GM18517 (cell line): Measurements from ENCODE around the gene TPH2.

ENCODE experiments used
- ATAC-seq: cut with Tn5 transposase; IDR thresholded peaks from one replicate; pipeline ENCODE4 v1.9.1; 2021; ENCODE audit warnings: mild to moderate bottlenecking, moderate library complexity; ENCODE audit not compliant: unreplicated experiment

Gene TPH2

DNA sequence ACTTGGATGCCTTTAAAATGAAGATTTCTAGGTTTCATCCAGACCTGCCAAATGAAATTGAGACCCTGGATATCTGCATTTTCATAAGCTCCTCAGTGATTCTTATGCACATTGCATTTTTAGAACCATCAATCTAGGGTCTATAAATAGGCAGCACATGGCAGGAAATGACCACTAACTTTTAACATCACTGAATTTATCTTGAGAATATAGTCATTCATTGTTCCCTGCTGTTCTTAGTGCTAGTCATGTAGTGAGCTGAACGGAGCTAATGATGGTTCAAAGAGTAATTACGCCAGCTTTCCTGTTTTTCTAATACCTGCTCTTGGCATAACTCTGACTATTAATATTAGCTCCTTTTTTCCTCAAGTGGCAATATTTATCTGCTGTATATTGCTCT lies 91.6 kb downstream of the TPH2 start:
- no peak for ATAC-seq

DNA sequence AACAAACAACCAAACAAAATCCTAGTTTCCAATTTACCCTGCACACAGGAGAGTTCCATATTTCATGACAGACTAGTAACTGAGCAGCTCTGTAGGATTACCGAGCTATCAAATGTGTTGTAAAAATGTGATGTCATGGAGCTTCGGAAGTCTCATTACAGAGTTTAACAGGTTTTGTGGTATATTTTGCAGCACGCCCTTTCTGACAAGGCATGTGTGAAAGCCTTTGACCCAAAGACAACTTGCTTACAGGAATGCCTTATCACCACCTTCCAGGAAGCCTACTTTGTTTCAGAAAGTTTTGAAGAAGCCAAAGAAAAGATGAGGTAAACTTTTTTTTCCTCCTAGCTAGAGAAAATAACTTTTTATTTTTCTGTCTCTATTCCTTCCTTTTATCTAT lies 92.4 kb downstream of the TPH2 start:
- ATAC-seq: no peak

DNA sequence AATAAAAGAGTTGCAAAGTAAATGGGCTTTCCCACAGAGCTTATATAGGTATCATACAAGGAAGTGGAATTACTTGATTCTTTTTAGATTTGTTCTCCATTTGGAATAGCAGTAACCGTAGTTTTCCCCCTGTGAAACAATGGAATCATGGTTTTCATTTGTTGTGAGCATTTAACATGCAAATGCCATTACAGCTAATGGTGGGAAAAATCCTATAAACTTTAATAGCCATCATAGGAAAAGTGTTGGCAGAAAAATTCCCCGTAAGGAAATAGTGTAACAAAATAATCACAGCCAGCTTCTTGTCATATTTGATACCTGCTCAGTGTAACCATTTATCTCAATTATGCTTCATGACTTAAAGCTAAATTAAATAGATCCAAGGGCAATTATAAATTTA lies 95.3 kb downstream of the TPH2 start:
- ATAC-seq: no peak

DNA sequence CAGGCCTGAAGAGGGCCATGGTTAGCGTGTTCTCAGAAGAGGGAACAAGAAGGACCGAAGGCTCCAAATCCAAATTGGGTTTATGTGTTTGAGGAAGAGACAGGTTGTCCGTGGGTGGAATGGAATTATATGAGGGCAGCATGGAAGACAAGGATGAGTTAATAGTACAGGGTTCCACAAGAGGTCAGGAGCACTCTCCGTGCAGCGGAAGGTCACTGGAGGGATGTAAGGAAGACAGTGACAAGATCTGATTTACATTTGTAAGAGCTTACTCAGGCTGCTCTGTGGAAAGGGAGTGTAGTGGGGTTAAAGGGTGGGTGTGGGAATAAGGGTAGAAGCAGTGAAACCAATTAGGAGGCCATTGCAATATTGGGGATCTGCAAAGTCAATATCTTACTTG lies 97.0 kb downstream of the TPH2 start:
- ATAC-seq: no peak

DNA sequence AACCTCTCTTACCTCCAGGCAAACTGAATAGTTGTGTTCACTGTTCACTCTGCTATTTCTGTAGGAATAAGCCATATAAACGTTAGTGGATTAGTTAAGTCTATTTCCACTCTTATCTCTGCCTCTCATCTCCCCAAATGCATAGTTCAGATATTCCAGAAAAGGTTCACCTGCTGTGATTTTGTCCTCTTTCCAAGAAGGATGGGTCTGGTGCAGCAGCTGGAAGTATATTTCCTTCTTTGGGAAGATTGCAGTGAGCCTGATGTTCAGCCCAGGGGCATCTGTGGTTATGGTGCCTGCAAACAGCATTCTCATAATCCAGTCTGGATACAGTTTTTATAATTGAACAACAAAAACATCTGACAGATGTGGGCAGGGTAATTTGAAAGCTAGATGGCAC lies 97.7 kb downstream of the TPH2 start:
- no peak for ATAC-seq

DNA sequence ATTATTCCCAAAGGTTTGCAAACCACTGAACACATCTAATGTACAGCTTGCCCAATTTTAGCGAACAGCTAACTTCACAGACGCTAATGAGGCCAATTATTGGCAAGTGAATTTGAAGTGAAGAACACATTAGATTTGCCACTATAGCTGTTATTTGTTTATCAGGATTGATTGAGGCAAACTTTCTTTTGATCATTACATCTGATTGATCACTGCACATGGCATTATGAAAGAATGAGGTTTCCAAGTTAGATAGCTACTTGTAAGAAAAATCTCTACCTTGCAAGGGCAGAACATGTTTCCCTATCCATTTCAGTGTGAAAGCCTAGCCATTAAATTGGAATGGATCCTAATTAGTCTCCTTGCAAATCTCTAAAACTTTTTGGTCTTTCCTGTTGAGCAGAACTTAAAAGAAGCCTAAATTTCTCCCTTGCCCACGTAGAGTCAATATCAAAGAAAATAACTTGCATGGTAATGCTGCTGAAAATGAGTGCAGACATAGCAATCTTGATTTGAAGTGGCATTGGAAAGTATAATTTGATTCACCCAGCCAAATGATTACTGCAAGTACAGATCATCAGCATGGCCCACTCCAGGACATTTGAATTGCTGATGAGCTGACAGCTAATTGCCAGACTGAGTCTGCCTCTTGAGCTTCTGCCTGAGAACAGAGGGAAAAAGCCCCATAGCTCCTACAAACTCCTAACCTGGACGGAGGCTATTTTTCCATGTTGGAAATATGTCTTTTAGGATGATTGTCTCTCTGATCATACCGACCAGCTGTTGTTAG lies 98.6 kb downstream of the TPH2 start:
- no peak for ATAC-seq

DNA sequence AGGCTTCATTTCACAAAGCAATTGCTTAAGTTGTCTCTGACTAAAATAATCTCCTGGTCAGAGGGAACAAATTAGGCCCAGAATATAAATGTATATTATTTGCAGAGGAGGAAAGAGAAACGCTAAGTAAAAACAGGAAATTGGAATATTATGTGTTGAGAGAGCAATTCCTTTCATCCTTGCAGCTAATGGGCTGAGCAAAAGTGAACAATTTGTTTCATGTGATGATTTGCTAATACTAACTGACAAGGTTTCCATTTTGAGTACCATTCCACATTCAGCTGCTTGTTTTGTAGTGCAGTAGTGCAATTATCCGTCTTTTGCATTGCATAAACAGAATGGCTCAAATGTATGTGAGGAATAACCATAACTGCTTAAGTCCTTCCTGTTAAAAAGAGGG lies 103.2 kb downstream of the TPH2 start:
- no peak for ATAC-seq

DNA sequence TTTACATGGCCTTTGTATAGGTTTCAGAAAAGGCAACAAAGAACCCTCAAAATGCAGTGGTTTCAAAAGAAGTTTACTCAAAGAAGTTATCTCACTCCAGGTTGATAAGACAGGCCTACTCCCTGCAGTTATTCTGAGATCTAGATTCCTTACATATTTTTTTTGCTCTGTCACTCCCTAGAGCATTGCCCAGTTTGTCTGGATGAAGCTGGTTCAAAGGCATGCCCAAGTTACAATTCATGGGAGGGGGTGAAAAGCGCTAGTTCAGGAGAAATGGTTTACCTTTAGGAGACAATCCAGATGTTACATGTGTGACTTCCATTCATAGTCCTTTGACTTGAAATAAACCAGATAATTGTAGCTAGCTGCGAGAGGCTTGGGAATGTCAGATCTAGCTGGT lies 115.0 kb downstream of the TPH2 start:
- no peak for ATAC-seq

DNA sequence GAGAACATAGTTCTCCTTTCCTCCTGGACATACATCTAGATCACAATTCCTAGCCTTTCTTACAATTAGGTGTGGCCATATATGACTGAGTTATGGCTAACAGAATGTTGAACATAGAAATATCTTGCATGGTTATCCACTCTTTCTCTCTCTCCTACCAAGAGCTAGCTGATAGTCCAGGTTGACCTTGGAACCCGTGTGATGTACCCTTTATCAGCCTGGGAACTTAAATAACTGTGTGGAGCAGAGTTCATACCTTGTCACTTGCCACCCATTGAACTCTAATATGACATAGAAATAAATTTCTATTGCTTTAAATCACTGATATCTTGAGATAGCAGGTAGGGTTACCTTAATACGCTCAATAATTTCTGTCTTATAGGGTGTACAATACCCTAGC lies 115.9 kb downstream of the TPH2 start:
- ATAC-seq: no peak

DNA sequence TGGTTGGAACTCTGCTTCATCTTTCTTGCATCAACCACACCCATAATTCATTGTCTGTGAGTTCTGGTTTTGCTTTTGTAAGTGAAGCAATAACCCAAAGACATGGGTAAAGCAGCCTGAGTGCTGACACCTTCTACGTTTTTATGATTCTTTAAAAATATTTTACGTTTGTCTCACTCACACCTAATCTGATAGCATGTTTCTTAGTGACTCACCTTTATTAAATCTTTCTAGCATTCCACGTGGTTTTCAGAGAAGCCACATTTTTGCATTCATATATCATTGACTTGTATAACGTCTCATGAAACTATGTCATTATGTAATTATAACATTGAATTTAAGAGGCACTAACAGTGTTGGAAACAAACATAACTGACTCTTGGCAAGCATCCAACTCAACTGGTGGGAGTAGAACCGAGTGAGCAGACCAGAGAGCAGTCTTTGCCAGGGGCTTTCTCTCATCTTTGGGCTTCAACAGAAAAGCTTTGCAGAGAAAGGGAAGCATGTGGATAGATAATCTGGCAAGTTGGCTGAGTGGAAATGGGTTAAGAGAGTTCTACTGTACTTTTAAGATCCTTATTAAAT lies 118.8 kb downstream of the TPH2 start:
- ATAC-seq: no peak

DNA sequence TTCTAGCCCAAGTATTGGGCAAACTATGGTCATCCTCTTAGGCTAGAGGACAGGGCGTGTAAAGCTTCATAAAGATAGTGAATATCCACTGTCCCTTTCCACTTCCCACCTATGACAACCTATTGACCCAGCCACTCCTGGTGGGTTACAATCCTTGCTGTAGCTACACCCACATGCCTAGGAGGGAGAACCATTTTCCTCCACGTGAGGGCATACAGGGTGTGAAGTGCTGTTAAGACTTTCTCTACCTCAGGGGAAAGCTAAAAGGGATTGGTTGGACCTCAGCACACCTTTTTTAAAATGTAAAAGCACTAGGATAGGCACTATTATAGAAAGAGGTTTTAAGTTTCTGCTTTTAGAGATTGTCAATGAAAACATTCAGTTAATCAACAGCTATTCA lies 124.4 kb downstream of the TPH2 start:
- ATAC-seq: no peak

DNA sequence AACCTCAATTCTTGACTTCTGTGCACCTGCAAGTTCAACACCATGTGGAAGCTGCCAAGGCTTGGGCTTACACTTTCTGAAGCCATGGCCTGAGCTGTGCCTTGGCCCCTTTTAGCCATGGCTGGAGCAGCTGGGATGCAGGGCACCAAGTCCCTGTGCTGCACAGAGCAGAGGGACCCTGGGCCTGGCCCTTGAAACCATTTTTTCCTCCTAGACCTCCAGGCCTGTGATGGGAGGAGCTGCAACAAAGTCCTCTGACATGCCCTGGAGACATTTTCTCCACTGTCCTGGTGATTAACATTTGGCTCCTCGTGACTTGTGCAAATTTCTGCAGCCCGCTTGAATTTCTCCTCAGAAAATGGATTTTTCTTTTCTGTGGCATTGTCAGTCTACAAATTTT lies 132.4 kb downstream of the TPH2 start:
- ATAC-seq: no peak

DNA sequence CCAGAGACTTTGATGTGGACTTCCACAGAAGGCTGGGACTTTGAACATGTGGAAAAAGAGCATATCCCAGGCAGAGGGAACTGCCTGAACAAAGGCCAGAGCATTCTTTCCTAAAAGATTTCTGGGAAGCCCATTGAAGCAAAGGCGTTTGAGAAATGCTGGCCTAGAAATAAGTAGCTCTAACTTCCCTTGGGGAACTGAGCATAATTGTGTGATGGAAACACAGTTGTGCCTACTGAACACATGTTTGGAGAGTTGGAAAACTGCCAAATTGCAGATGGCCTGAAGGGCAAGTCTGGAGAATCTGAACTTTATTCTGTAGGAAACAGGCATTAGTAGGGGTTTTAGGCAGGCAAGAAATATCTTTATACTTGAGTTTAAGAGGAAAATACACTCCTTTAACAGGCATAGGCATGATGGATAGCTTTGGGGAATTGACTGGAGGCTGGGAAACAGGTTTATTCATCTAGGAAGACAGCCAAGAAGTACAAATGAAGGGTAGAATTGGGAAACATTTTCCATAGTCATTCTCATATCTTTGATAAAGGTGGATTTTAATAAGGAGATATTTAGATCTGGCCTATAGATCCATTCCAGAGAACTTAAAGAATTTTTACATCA lies 134.1 kb downstream of the TPH2 start:
- no peak for ATAC-seq

DNA sequence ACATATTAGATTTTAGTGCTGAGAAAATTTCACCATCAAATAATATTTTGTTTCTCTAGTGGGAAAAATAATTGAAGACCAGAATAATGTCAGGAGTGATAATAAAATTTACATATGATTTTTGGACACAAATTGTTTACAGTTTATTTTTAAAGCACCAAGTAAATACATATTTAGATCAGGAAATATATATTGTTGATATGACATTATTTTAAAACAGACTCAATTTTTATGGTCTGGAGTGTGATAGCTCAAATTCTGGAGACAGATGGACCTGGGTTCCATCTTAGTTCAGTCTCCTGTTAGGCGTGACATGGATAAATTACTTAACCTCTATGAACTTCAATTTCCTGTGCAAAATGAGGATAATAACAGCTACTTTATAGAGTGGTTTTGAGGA lies 135.4 kb downstream of the TPH2 start:
- no peak for ATAC-seq

DNA sequence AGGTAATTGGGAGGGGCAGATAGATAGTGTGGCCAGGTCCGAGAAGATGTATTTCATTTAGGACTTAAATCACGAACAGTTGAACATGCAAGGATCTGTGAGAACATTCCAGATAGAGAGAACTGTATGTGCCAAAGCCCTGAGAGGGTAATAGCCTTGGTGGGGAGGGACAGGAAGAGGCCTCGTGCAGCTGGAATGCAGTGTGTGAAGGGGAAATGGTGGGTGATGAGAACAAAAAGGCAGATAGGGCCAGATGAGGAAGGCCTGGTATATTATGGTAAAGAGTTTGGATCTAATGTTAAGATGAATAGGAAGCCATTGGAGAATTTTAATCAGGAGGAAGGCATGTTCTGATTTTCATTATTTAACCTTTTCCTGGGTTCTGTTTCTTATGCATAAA lies 136.3 kb downstream of the TPH2 start:
- no peak for ATAC-seq

DNA sequence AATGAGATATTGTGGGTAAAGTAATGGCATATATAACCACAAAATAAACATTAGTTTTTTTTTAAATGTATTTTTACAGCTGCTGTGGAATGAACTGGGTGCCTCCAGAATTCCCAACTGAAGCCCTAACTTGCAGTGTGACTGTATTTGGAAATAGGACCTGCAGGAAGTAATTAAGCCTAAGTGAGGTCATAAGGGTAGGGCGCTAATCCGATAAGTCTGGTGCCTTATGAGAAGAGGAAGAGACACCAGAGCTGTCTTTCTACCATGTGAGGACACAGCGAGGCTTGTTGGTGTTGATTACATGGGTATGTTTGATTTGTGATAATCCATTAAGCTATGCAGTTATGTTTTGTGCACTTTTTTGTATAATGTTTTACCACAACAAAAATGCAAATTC lies 136.8 kb downstream of the TPH2 start:
- ATAC-seq: no peak

DNA sequence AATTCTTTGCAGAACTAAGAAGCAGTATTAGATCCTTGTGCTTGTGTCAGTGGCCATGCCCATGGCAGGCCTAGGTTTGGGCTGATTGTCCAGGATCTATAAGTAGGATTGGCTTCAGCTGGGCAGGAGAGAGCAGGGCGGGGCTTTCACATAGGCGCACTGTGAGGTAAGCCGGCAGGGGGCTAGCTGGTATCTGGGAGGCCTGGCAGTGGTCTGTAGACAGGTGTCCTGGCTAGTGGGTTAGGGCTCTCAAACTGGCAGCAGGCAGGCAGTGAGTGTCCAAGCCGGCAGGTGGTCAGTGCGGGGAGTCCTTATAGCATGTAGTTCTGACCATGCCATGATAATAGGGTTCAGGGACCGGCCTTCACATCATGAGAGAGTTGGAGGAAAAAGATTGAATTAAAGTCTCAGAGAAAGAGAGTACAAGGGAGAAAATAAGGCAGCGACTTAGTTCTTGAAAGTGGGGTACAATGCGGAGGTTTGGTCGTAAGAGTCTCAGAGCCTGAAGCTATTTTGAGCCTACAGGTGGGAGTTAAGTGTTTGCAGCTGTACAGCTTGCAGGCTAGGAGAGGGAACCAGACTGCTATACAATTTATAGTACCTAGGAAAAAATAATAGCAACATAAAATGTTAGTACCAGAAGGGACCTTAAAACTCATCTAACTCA lies 137.4 kb downstream of the TPH2 start:
- no peak for ATAC-seq

DNA sequence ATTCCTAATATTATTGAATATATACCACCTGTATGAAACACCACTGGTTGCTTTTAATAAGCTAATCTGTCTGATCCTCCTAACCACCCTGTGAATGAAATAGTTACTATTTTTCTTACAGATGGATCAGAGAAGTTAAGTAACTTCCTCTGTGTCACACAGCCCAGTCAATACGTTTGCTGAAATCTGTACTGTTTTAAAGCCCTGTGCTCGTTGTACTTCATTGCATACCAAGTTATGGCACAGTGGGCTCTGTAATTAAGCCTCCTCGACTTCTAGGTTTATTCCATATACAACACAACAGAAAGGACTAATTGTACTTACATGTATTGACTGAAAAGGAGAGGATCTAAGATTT lies 137.9 kb downstream of the TPH2 start:
- ATAC-seq: no peak

DNA sequence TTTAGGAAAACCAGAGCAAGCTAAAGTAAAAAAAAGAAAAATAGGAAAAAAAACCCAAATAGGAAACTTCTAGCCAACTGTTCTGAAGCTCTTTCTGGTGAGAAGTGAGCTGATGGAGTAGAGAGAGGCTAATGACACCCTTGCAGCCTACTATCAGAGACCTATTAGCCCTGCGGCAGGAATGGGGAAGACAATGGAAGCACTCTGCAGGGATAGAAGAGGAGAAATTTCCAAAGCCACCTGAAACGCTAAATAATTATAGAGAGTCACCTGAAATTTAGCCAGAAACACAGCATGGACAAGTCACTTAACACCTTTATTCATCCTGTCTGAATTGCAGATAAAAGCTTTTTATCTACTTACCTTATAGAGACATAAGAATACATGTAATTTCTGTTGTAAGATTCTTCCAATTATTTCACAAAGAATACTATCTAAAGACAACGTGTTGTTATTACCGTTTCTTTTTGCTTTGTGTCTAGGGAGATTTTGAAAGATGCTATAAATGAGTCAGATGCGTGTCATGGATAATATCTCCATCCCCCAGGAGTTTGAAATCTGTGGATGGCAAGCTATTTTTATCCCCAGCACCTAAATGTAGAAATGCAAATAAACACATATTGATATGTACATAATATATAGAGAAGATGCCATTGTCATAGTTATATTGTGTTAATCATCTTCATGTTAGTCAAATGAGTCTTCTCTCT lies 138.6 kb downstream of the TPH2 start:
- no peak for ATAC-seq

DNA sequence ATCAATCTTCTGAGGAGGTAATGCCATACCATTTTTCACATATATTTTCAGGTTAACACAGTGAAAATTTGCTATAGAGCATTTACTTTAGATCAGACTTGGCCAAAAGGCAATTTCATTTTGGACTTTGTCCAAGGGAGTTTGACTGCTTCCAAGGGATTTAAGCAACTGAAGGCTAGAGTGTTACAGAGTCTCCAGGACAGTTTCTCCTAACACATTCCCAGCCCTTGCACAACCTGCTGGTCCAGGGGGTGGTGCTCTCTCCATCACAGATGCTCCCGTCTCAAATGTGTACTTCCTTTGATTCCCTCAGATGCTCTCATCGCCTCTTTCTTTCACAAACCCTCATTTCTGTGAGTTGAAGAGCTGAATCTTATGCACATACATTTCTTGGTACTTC lies 143.1 kb downstream of the TPH2 start:
- no peak for ATAC-seq
